UCSD-AML1 (cell line): ENCODE data around the gene KCNJ4.
"Not testable (repeated sequence)": the region's sequence is repeated elsewhere in the genome, so short reads cannot be mapped to it uniquely, and the experiment has no call there.

Experiments used
- DNase-seq: peaks from one replicate; lab custom pipeline; 2025; ENCODE audit not compliant: unreplicated experiment; lab: John Stamatoyannopoulos, UW

Gene KCNJ4

DNA sequence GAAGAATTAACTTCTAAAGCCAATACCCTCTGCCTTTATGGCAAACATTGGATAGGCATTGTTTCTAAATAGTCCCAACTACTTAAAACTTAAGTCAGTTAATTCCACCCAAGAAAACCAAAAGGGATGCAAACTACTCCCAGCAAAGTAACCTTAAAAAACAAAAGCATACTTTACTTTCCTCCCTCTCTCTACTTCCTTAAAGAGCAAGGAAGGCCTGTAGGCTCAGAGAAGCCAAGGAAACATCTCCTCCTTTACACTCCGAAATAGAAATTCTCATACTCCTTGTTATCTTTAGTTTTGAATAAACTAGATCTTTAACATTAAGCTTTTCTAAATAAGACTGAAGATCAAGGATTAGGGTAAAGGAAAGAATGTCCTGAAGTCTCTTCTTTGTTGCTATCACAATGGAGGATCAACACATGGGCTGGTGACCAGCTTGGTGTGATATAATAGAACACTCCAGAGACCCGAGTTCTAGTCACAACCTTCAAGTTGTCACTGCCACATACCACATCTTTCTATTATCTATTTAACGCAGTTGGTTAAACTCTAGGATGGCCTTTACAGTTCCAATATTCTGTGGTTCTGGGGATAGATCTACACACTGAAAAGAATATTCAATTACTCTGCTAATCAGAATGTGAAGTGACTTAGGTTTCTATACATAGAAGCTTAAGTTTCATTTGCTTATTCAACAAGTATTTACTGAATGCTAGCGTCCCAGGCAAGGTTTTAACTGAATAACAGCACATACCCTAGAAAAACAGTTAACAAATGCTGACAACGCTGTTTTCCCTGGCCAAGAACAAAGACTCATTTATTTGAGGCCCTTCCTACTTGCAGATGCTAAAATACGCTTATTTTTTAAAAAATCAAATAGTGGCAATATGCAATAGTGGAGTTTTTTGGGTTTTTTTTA, 66.2 kb downstream of the KCNJ4 start:
- not testable (repeated sequence) for DNase-seq

- not testable (repeated sequence) for DNase-seq
Measured at GRCh38 chr22:38386918-38387317, 68.1 kb downstream of the KCNJ4 start.

DNA sequence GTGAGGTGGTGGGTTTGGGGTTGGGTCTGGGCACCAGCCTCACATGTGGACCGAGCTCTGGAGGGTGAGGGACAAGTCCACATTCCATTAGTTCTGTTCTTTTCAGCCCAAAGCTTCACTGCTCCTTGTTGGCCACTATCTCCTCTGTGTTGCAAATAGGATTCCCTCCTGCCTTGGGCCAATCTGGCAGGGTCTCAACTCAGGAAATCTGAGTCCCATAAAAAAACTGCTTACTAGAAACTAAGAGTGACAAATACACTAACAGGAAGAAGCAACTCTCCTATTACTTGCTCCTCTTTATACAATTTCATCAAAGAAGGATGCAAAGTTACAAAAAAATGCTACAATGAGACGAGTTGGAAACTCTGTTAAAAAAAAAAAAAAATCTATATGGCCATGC, 71.6 kb downstream of the KCNJ4 start:
- DNase-seq, result no peak

GRCh38 chr22:38381371-38381770, 73.6 kb downstream of the KCNJ4 start:
- DNase-seq, result not testable (repeated sequence)
